SK-N-SH (cell line): ENCODE measurements around the gene PHAF1. TPM values are rescaled to one million over a fixed set of nuclear protein-coding genes. Genes with fewer than 3 reads are reported as not detected.

ENCODE experiments used
- ELF1 ChIP-seq: IDR thresholded peaks from 2 replicates; pipeline ENCODE4 v1.4.0; 2012
- EP300 ChIP-seq, 2 experiments: IDR thresholded peaks; 2 replicates each; pipeline versions ENCODE4 v1.4.0 to v1.6.1; 2012; ENCODE audit warnings: borderline replicate concordance in 1 of 2, low read depth in 1 of 2, low read length in 1 of 2
- EZH2phosphoT487 ChIP-seq: fragments of 200-600 bp; sonication (generic); IDR thresholded peaks from 2 replicates; pipeline ENCODE4 v1.6.1; 2017; ENCODE audit warnings: low read depth, mixed run types, mild to moderate bottlenecking, antibody characterized with exemption, moderate library complexity, borderline replicate concordance
- FOSL2 ChIP-seq: IDR thresholded peaks from 2 replicates; pipeline ENCODE4 v1.4.0; 2012; ENCODE audit warnings: low read depth, mild to moderate bottlenecking, moderate library complexity, borderline replicate concordance
- FOXJ3 ChIP-seq: sonication (generic); formaldehyde crosslinking; IDR thresholded peaks from 2 replicates; pipeline ENCODE4 v1.5.1; 2020; ENCODE audit warnings: mild to moderate bottlenecking, missing genetic modification reagents
- FOXM1 ChIP-seq: IDR thresholded peaks from 2 replicates; pipeline ENCODE4 v1.4.0; 2012; ENCODE audit warnings: low read depth, mild to moderate bottlenecking
- GABPA ChIP-seq: IDR thresholded peaks from 2 replicates; pipeline ENCODE4 v1.4.0; 2012; ENCODE audit warnings: low read depth, mild to moderate bottlenecking
- GATA2 ChIP-seq: sonication (generic); formaldehyde crosslinking; IDR thresholded peaks from 2 replicates; pipeline ENCODE4 v1.5.0; 2020; ENCODE audit warnings: mild to moderate bottlenecking, missing genetic modification reagents
- NRF1 ChIP-seq: IDR thresholded peaks from 2 replicates; pipeline ENCODE4 v1.6.1; 2012; ENCODE audit warnings: low read depth, mild to moderate bottlenecking, low read length
- POLR2AphosphoS5 ChIP-seq: IDR thresholded peaks from 2 replicates; pipeline ENCODE4 v1.6.1; 2012; ENCODE audit warnings: low read depth, low read length
- RCOR1 ChIP-seq: fragments of 150-350 bp; IDR thresholded peaks from 2 replicates; pipeline ENCODE4 v1.6.1; 2017; ENCODE audit warnings: antibody characterized with exemption, low read length
- RFX5 ChIP-seq: IDR thresholded peaks from 2 replicates; pipeline ENCODE4 v1.6.1; 2012; ENCODE audit warnings: mild to moderate bottlenecking, improper control_type of control experiment, low read length
- SIN3A ChIP-seq: IDR thresholded peaks from 2 replicates; pipeline ENCODE4 v1.6.1; 2012; ENCODE audit warnings: low read depth, mild to moderate bottlenecking, low read length, moderate library complexity, borderline replicate concordance
- SMC3 ChIP-seq: IDR thresholded peaks from 2 replicates; pipeline ENCODE4 v1.6.1; 2012; ENCODE audit warnings: low read depth, low read length, improper control_type of control experiment
- TAF1 ChIP-seq: IDR thresholded peaks from 2 replicates; pipeline ENCODE4 v1.6.1; 2012; ENCODE audit warnings: low read depth, mild to moderate bottlenecking, low read length, moderate library complexity, borderline replicate concordance
- TCF12 ChIP-seq: IDR thresholded peaks from 2 replicates; pipeline ENCODE4 v1.4.0; 2012
- TEAD4 ChIP-seq: IDR thresholded peaks from 2 replicates; pipeline ENCODE4 v1.4.0; 2012; ENCODE audit warnings: mild to moderate bottlenecking, borderline replicate concordance; ENCODE audit not compliant: insufficient read depth
- USF2 ChIP-seq: fragments of 150-350 bp; IDR thresholded peaks from 2 replicates; pipeline ENCODE4 v1.6.1; 2017; ENCODE audit warnings: antibody characterized with exemption, low read length, low read depth, borderline replicate concordance
- polyA plus RNA-seq, 3 experiments: library from polyadenylated mRNA; depleted of rRNA; stranded (reverse); fragments of >200 nt; gene quantifications; 2 replicates each; pipeline ENCODE4 v1.2.3, GENCODE V29; 2012
- TF ChIP-seq, protein P1 (sequence below): fragments of 200-600 bp; sonication (generic); IDR thresholded peaks from 2 replicates; pipeline ENCODE4 v1.6.1; 2017; ENCODE audit warnings: antibody characterized with exemption, mild to moderate bottlenecking, moderate library complexity
- TF ChIP-seq, protein P2 (sequence below): IDR thresholded peaks from 2 replicates; pipeline ENCODE4 v1.6.1; 2012; ENCODE audit warnings: mild to moderate bottlenecking, low read depth, low read length, moderate library complexity
- TF ChIP-seq, protein P3 (sequence below): IDR thresholded peaks from 2 replicates; pipeline ENCODE4 v1.4.0; 2012; ENCODE audit warnings: low read depth, borderline replicate concordance

PHAF1 gene
- polyA plus RNA-seq, 1 of the 3 experiments (the other 2 are of a cell fraction), result 17.3 TPM

DNA sequence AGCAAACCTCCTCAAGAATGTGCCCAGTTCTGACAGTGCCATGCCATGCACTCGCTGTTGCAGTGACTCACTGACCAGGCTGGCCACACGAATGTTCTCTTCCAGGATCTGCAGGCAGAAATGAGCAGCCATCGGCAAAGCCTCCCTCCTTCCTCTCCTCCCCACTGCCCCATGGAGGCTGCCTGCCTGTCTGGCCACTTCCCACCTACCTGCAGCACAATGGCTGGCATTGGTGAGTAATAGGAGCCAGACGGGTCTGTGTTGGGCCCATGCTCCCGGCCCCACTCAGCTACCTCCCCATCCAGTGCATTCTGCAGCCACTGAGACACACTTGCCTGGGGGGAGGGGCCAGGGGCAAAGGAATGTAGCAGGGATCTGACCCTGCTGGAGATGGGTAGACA lies 76.8 kb downstream of the PHAF1 start (continued):
- TF ChIP-seq RFX5 (no peak), TCF12 (peak; percentile 32; the same call in 1 of the 2 replicates), SIN3A (peak; percentile 65; the same call in 1 of the 2 replicates), FOXJ3 (CRISPR knock-in tag) (no peak), TEAD4 (no peak), SMC3 (no peak), FOSL2 (peak; percentile 62; the same call in 1 of the 2 replicates), USF2 (no peak), POLR2AphosphoS5 (no peak), FOXM1 (no peak), TAF1 (no peak), NRF1 (no peak), GABPA (no peak), RCOR1 (no peak), EP300 (IDR thresholded peaks at IDR 0.05; ENCODE audit: borderline replicate concordance in 1 of 2, low read depth in 1 of 2, low read length in 1 of 2) (no peak), GATA2 (CRISPR knock-in tag) (no peak), EZH2phosphoT487 (no peak), ELF1 (no peak)
- TF ChIP-seq, protein P1, sequence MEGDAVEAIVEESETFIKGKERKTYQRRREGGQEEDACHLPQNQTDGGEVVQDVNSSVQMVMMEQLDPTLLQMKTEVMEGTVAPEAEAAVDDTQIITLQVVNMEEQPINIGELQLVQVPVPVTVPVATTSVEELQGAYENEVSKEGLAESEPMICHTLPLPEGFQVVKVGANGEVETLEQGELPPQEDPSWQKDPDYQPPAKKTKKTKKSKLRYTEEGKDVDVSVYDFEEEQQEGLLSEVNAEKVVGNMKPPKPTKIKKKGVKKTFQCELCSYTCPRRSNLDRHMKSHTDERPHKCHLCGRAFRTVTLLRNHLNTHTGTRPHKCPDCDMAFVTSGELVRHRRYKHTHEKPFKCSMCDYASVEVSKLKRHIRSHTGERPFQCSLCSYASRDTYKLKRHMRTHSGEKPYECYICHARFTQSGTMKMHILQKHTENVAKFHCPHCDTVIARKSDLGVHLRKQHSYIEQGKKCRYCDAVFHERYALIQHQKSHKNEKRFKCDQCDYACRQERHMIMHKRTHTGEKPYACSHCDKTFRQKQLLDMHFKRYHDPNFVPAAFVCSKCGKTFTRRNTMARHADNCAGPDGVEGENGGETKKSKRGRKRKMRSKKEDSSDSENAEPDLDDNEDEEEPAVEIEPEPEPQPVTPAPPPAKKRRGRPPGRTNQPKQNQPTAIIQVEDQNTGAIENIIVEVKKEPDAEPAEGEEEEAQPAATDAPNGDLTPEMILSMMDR, result no peak
- TF ChIP-seq, protein P2, sequence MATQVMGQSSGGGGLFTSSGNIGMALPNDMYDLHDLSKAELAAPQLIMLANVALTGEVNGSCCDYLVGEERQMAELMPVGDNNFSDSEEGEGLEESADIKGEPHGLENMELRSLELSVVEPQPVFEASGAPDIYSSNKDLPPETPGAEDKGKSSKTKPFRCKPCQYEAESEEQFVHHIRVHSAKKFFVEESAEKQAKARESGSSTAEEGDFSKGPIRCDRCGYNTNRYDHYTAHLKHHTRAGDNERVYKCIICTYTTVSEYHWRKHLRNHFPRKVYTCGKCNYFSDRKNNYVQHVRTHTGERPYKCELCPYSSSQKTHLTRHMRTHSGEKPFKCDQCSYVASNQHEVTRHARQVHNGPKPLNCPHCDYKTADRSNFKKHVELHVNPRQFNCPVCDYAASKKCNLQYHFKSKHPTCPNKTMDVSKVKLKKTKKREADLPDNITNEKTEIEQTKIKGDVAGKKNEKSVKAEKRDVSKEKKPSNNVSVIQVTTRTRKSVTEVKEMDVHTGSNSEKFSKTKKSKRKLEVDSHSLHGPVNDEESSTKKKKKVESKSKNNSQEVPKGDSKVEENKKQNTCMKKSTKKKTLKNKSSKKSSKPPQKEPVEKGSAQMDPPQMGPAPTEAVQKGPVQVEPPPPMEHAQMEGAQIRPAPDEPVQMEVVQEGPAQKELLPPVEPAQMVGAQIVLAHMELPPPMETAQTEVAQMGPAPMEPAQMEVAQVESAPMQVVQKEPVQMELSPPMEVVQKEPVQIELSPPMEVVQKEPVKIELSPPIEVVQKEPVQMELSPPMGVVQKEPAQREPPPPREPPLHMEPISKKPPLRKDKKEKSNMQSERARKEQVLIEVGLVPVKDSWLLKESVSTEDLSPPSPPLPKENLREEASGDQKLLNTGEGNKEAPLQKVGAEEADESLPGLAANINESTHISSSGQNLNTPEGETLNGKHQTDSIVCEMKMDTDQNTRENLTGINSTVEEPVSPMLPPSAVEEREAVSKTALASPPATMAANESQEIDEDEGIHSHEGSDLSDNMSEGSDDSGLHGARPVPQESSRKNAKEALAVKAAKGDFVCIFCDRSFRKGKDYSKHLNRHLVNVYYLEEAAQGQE, result peak; percentile 48; the same call in 1 of the 2 replicates
- TF ChIP-seq, protein P3, sequence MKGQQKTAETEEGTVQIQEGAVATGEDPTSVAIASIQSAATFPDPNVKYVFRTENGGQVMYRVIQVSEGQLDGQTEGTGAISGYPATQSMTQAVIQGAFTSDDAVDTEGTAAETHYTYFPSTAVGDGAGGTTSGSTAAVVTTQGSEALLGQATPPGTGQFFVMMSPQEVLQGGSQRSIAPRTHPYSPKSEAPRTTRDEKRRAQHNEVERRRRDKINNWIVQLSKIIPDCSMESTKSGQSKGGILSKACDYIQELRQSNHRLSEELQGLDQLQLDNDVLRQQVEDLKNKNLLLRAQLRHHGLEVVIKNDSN, result no peak
